Neural cell (in vitro differentiated cells): ENCODE data around the gene TRMT1L. TPM values are rescaled to one million over a fixed set of nuclear protein-coding genes. Genes with fewer than 3 reads are reported as not detected.

Experiments
- H2AFZ ChIP-seq: fragments of 200-600, 300-800 bp; sonication (generic), shearing (Covaris generic); 2 replicates; pipeline ENCODE4 v1.6.0; 2014; ENCODE audit warnings: low read depth, mild to moderate bottlenecking, antibody characterized with exemption, low read length, moderate library complexity
- H3F3A ChIP-seq: fragments of 200-600 bp; shearing (Covaris generic); 2 replicates; pipeline ENCODE4 v1.6.1; 2016; ENCODE audit warnings: mild to moderate bottlenecking, moderate library complexity, mixed read lengths, antibody characterized with exemption, low read length; ENCODE audit not compliant: insufficient read depth, poor library complexity, severe bottlenecking
- H3K27ac ChIP-seq: fragments of 200-600, 300-800 bp; sonication (generic), shearing (Covaris generic); 2 replicates; pipeline ENCODE4 v1.5.1; 2014; ENCODE audit warnings: mild to moderate bottlenecking, low read length, moderate library complexity
- H3K27me3 ChIP-seq: fragments of 300-800, 200-600 bp; sonication (generic), shearing (Covaris generic); 2 replicates; pipeline ENCODE4 v1.6.0; 2014; ENCODE audit warnings: mild to moderate bottlenecking, low read depth, low read length, moderate library complexity; ENCODE audit not compliant: insufficient read depth
- H3K36me3 ChIP-seq: fragments of 300-800, 200-600 bp; sonication (generic), shearing (Covaris generic); 2 replicates; pipeline ENCODE4 v1.5.1; 2014; ENCODE audit warnings: mild to moderate bottlenecking, antibody characterized with exemption, low read length, moderate library complexity; ENCODE audit not compliant: insufficient read depth
- H3K4me2 ChIP-seq: fragments of 300-800, 200-600 bp; sonication (generic), shearing (Covaris generic); 2 replicates; pipeline ENCODE4 v1.6.0; 2014; ENCODE audit warnings: mild to moderate bottlenecking, low read length
- H3K4me3 ChIP-seq: fragments of 300-800, 200-600 bp; sonication (generic), shearing (Covaris generic); 2 replicates; pipeline ENCODE4 v1.5.1; 2014; ENCODE audit warnings: mild to moderate bottlenecking, low read length, moderate library complexity
- H3K79me2 ChIP-seq: fragments of 200-600 bp; shearing (Covaris generic); replicated peaks from 2 replicates; pipeline ENCODE4 v1.6.0; 2014; ENCODE audit warnings: mild to moderate bottlenecking, low read length, moderate library complexity; ENCODE audit not compliant: insufficient read depth
- H3K9ac ChIP-seq: fragments of 300-800, 200-600 bp; sonication (generic), shearing (Covaris generic); 2 replicates; pipeline ENCODE4 v1.6.1; 2016; ENCODE audit warnings: mild to moderate bottlenecking, low read length, mixed read lengths
- H3K9me2 ChIP-seq: fragments of 200-600 bp; shearing (Covaris generic); 2 replicates; pipeline ENCODE4 v1.6.1; 2016; ENCODE audit warnings: mild to moderate bottlenecking, low read length, mixed read lengths; ENCODE audit not compliant: insufficient read depth
- H3K9me3 ChIP-seq: fragments of 200-600, 300-800 bp; sonication (generic), shearing (Covaris generic); 2 replicates; pipeline ENCODE4 v1.6.1; 2016; ENCODE audit warnings: mild to moderate bottlenecking, mixed run types, low read length, moderate library complexity, mixed read lengths
- H4K20me1 ChIP-seq: fragments of 200-600 bp; shearing (Covaris generic); 2 replicates; pipeline ENCODE4 v1.6.1; 2016; ENCODE audit warnings: mild to moderate bottlenecking, mixed run types; ENCODE audit not compliant: insufficient read depth
- CTCF ChIP-seq: fragments of 450-650 bp; IDR thresholded peaks from 2 replicates; pipeline ENCODE4 v1.5.1; 2014; ENCODE audit warnings: antibody characterized with exemption, mild to moderate bottlenecking, moderate library complexity; ENCODE audit not compliant: poor library complexity, severe bottlenecking
- EP300 ChIP-seq: fragments of 450-650 bp; conservative IDR thresholded peaks from 2 replicates; pipeline ENCODE4 v1.6.1; 2014; ENCODE audit warnings: antibody characterized with exemption, mild to moderate bottlenecking, moderate library complexity; ENCODE audit not compliant: poor library complexity, severe bottlenecking
- EZH2 ChIP-seq: fragments of 200-600, 300-800 bp; shearing (Covaris generic), sonication (generic); IDR thresholded peaks from 2 replicates; pipeline ENCODE4 v1.6.1; 2014; ENCODE audit warnings: antibody characterized with exemption, low read length, borderline replicate concordance, mild to moderate bottlenecking; ENCODE audit not compliant: insufficient read depth, poor library complexity, severe bottlenecking
- MXI1 ChIP-seq: fragments of 450-650 bp; conservative IDR thresholded peaks from 2 replicates; pipeline ENCODE4 v1.6.1; 2014; ENCODE audit warnings: antibody characterized with exemption, mild to moderate bottlenecking; ENCODE audit not compliant: poor library complexity, severe bottlenecking
- POLR2AphosphoS5 ChIP-seq: IDR thresholded peaks from 2 replicates; pipeline ENCODE4 v1.6.1; 2012
- RAD21 ChIP-seq: fragments of 450-650 bp; conservative IDR thresholded peaks from 2 replicates; pipeline ENCODE4 v1.6.1; 2014; ENCODE audit warnings: antibody characterized with exemption, mild to moderate bottlenecking, moderate library complexity
- REST ChIP-seq: IDR thresholded peaks from 2 replicates; pipeline ENCODE4 v1.6.1; 2012; ENCODE audit warnings: borderline replicate concordance
- SMC3 ChIP-seq: fragments of 450-650 bp; conservative IDR thresholded peaks from 2 replicates; pipeline ENCODE4 v1.6.1; 2014; ENCODE audit warnings: antibody characterized with exemption, mild to moderate bottlenecking, moderate library complexity; ENCODE audit not compliant: poor library complexity
- TAF1 ChIP-seq: IDR thresholded peaks from 2 replicates; pipeline ENCODE4 v1.6.1; 2012; ENCODE audit warnings: low read depth
- polyA plus RNA-seq: library from polyadenylated mRNA; depleted of rRNA; stranded (reverse); fragments of >200 nt; gene quantifications from 2 replicates; pipeline ENCODE4 v1.2.3, GENCODE V29; 2014

TRMT1L gene
- polyA plus RNA-seq, 1 donor from 2014 or later = 9.7 TPM

GRCh38 chr1:185144233-185144632 lies 12.5 kb downstream of the TRMT1L start:
- Histone ChIP-seq H3K36me3 (no peaks in the 10 kb centered on the region), H3K4me2 (no peak overlapping the region)

GRCh38 chr1:185139246-185139645 lies 17.5 kb downstream of the TRMT1L start:
- Histone ChIP-seq H3K9ac (no peak overlapping the region), H3K9me3 (no peaks in the 10 kb centered on the region), H3K4me3 (no peak overlapping the region), H3K27ac (no peak overlapping the region), H2AFZ (no peak overlapping the region), H3K36me3 (no peaks in the 10 kb centered on the region), H3K79me2 (no peaks in the 10 kb centered on the region), H4K20me1 (no peaks in the 10 kb centered on the region), H3F3A (no peaks in the 10 kb centered on the region), H3K27me3 (no peaks in the 10 kb centered on the region), H3K9me2 (no peaks in the 10 kb centered on the region), H3K4me2 (no peak overlapping the region)
- TF ChIP-seq POLR2AphosphoS5 (no peak), TAF1 (no peak), REST (no peak), SMC3 (no peak), EZH2 (no peak), EP300 (no peak), RAD21 (no peak), MXI1 (no peak), CTCF (no peak)

More at GRCh38 chr1:185144233-185144632, 12.5 kb downstream of the TRMT1L start:
- H3K9ac ChIP-seq = no peak overlapping the region
- H3K9me3 ChIP-seq = no peaks in the 10 kb centered on the region
- no peaks in the 10 kb centered on the region for H3F3A ChIP-seq
- TF ChIP-seq EZH2 (no peak), EP300 (no peak), RAD21 (no peak), POLR2AphosphoS5 (no peak)
- no peaks in the 10 kb centered on the region for H3K27me3 ChIP-seq
- H3K4me3 ChIP-seq = no peak overlapping the region
- no peaks in the 10 kb centered on the region for H4K20me1 ChIP-seq
- H2AFZ ChIP-seq = no peak overlapping the region
- no peaks in the 10 kb centered on the region for H3K9me2 ChIP-seq
- no peaks in the 10 kb centered on the region for H3K79me2 ChIP-seq
- H3K27ac ChIP-seq = no peak overlapping the region
